ENCODE data around the gene L3MBTL4. TPM values are rescaled to one million over a fixed set of nuclear protein-coding genes. Genes with fewer than 3 reads are reported as not detected.

Gene L3MBTL4
- total and polyA plus RNA-seq, 10 of the 15 experiments (the other 5 are each of a cell fraction or from before 2014, with no cell fraction given) = 1.3 to 8.7 (median 3.8) TPM

DNA sequence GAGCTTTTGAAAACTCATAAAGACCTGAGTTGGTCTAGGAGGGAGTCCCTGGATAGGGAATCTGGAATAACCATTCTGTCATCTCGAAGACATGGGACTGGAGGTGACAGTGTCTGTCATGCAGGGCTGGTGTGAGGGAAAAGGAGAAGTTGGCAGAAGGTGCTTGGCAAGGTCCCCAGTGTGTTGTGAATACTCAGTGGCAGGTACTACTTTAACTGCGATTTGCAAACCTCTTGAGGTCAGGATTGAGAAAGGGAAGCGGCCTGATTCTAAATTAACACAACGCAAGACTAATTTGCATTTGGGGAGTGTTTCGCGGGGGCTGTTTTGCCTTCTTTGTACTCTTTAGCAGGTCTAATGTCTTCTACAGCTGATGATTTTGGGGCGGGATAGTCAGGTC lies 442.4 kb downstream of the L3MBTL4 start (continued):
- TF ChIP-seq, protein P1, sequence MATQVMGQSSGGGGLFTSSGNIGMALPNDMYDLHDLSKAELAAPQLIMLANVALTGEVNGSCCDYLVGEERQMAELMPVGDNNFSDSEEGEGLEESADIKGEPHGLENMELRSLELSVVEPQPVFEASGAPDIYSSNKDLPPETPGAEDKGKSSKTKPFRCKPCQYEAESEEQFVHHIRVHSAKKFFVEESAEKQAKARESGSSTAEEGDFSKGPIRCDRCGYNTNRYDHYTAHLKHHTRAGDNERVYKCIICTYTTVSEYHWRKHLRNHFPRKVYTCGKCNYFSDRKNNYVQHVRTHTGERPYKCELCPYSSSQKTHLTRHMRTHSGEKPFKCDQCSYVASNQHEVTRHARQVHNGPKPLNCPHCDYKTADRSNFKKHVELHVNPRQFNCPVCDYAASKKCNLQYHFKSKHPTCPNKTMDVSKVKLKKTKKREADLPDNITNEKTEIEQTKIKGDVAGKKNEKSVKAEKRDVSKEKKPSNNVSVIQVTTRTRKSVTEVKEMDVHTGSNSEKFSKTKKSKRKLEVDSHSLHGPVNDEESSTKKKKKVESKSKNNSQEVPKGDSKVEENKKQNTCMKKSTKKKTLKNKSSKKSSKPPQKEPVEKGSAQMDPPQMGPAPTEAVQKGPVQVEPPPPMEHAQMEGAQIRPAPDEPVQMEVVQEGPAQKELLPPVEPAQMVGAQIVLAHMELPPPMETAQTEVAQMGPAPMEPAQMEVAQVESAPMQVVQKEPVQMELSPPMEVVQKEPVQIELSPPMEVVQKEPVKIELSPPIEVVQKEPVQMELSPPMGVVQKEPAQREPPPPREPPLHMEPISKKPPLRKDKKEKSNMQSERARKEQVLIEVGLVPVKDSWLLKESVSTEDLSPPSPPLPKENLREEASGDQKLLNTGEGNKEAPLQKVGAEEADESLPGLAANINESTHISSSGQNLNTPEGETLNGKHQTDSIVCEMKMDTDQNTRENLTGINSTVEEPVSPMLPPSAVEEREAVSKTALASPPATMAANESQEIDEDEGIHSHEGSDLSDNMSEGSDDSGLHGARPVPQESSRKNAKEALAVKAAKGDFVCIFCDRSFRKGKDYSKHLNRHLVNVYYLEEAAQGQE (IDR thresholded peaks at IDR 0.05; ENCODE audit: low read depth, low read length) = no peak
- no peak for TF ChIP-seq ESRRA (IDR thresholded peaks at IDR 0.05; ENCODE audit: low read length)
- TF ChIP-seq, protein P2, sequence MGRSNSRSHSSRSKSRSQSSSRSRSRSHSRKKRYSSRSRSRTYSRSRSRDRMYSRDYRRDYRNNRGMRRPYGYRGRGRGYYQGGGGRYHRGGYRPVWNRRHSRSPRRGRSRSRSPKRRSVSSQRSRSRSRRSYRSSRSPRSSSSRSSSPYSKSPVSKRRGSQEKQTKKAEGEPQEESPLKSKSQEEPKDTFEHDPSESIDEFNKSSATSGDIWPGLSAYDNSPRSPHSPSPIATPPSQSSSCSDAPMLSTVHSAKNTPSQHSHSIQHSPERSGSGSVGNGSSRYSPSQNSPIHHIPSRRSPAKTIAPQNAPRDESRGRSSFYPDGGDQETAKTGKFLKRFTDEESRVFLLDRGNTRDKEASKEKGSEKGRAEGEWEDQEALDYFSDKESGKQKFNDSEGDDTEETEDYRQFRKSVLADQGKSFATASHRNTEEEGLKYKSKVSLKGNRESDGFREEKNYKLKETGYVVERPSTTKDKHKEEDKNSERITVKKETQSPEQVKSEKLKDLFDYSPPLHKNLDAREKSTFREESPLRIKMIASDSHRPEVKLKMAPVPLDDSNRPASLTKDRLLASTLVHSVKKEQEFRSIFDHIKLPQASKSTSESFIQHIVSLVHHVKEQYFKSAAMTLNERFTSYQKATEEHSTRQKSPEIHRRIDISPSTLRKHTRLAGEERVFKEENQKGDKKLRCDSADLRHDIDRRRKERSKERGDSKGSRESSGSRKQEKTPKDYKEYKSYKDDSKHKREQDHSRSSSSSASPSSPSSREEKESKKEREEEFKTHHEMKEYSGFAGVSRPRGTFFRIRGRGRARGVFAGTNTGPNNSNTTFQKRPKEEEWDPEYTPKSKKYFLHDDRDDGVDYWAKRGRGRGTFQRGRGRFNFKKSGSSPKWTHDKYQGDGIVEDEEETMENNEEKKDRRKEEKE (IDR thresholded peaks at IDR 0.05) = no peak
- TF ChIP-seq, protein P3, sequence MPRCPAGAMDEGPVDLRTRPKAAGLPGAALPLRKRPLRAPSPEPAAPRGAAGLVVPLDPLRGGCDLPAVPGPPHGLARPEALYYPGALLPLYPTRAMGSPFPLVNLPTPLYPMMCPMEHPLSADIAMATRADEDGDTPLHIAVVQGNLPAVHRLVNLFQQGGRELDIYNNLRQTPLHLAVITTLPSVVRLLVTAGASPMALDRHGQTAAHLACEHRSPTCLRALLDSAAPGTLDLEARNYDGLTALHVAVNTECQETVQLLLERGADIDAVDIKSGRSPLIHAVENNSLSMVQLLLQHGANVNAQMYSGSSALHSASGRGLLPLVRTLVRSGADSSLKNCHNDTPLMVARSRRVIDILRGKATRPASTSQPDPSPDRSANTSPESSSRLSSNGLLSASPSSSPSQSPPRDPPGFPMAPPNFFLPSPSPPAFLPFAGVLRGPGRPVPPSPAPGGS (IDR thresholded peaks at IDR 0.05; ENCODE audit: borderline replicate concordance, insufficient read depth, low read depth, low read length, poor library complexity, severe bottlenecking) = no peak
- TF ChIP-seq, protein P4, sequence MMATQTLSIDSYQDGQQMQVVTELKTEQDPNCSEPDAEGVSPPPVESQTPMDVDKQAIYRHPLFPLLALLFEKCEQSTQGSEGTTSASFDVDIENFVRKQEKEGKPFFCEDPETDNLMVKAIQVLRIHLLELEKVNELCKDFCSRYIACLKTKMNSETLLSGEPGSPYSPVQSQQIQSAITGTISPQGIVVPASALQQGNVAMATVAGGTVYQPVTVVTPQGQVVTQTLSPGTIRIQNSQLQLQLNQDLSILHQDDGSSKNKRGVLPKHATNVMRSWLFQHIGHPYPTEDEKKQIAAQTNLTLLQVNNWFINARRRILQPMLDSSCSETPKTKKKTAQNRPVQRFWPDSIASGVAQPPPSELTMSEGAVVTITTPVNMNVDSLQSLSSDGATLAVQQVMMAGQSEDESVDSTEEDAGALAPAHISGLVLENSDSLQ (IDR thresholded peaks at IDR 0.05) = no peak
- TF ChIP-seq, protein P5, sequence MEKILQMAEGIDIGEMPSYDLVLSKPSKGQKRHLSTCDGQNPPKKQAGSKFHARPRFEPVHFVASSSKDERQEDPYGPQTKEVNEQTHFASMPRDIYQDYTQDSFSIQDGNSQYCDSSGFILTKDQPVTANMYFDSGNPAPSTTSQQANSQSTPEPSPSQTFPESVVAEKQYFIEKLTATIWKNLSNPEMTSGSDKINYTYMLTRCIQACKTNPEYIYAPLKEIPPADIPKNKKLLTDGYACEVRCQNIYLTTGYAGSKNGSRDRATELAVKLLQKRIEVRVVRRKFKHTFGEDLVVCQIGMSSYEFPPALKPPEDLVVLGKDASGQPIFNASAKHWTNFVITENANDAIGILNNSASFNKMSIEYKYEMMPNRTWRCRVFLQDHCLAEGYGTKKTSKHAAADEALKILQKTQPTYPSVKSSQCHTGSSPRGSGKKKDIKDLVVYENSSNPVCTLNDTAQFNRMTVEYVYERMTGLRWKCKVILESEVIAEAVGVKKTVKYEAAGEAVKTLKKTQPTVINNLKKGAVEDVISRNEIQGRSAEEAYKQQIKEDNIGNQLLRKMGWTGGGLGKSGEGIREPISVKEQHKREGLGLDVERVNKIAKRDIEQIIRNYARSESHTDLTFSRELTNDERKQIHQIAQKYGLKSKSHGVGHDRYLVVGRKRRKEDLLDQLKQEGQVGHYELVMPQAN (conservative IDR thresholded peaks at IDR 0.05) = no peak
- no peak for TF ChIP-seq CHD1 (IDR thresholded peaks at IDR 0.05; ENCODE audit: low read depth, low read length)
